CD4-positive, alpha-beta T cell (primary cell): Measurements from ENCODE around the gene CDH13. TPM values are rescaled to one million over a fixed set of nuclear protein-coding genes. Genes with fewer than 3 reads are reported as not detected.

ENCODE experiments used
- ATAC-seq: fragments of 200-7000 bp; cut with Tn5 transposase; one replicate; pipeline ENCODE4 v1.10.0; 2022; ENCODE audit warnings: mild to moderate bottlenecking; ENCODE audit not compliant: poor library complexity
- CTCF ChIA-PET: fragments of 350-600 bp; sonication (Branson Sonifier 250); formaldehyde crosslinking; loops from one replicate; lab custom pipeline; 2021; ENCODE audit warnings: antibody characterized with exemption, inconsistent platforms; lab: Charles Lee
- POLR2A ChIA-PET: fragments of 350-600 bp; sonication (Branson Sonifier 250); formaldehyde crosslinking; loops from one replicate; lab custom pipeline; 2021; ENCODE audit warnings: antibody characterized with exemption, inconsistent platforms; lab: Charles Lee
- DNase-seq, 14 experiments: peaks; one replicate each; pipeline ENCODE4 v3.0.0-alpha.2; 2013 to 2020; ENCODE audit warnings: mixed read lengths in 2 of 14
- H3K27ac ChIP-seq, 2 donors: one replicate each; pipeline versions ENCODE4 v1.5.1 to v1.7.0; 2013; ENCODE audit warnings: low read length in 2 of 2, low read depth in 1 of 2, mild to moderate bottlenecking in 1 of 2
- H3K27me3 ChIP-seq, 2 experiments: 1 replicate in 1 of 2; 2 replicates in 1 of 2; pipeline versions ENCODE4 v1.6.1 to v1.7.0; 2013; ENCODE audit warnings: low read length in 2 of 2, control low read depth in 1 of 2, mild to moderate bottlenecking in 1 of 2, moderate library complexity in 1 of 2; ENCODE audit not compliant: insufficient read depth in 2 of 2, control insufficient read depth in 1 of 2
- H3K36me3 ChIP-seq: one replicate; pipeline ENCODE4 v1.6.1; 2013; ENCODE audit warnings: low read length, control low read depth; ENCODE audit not compliant: insufficient read depth
- H3K4me1 ChIP-seq: one replicate; pipeline ENCODE4 v1.6.1; 2013; ENCODE audit warnings: low read length, control low read depth; ENCODE audit not compliant: insufficient read depth
- H3K4me3 ChIP-seq: one replicate; pipeline ENCODE4 v1.5.1; 2013; ENCODE audit warnings: mild to moderate bottlenecking, low read length, moderate library complexity
- H3K9me3 ChIP-seq, 2 experiments: 1 replicate in 1 of 2; 2 replicates in 1 of 2; pipeline versions ENCODE4 v1.6.1 to v1.7.0; 2013; ENCODE audit warnings: low read length in 2 of 2, mild to moderate bottlenecking in 2 of 2, control low read depth in 1 of 2, moderate library complexity in 1 of 2; ENCODE audit not compliant: control insufficient read depth in 1 of 2, insufficient read depth in 1 of 2
- H3K27ac Mint-ChIP-seq: one replicate; pipeline ENCODE4 v1.8.0; 2020; ENCODE audit warnings: mixed read lengths
- H3K27me3 Mint-ChIP-seq: one replicate; pipeline ENCODE4 v1.8.0; 2021; ENCODE audit warnings: mixed read lengths
- H3K36me3 Mint-ChIP-seq: one replicate; pipeline ENCODE4 v1.8.0; 2021; ENCODE audit warnings: low read depth, mixed read lengths
- H3K4me1 Mint-ChIP-seq: one replicate; pipeline ENCODE4 v1.8.0; 2021; ENCODE audit warnings: low read depth, mixed read lengths
- H3K4me3 Mint-ChIP-seq: one replicate; pipeline ENCODE4 v1.8.0; 2020; ENCODE audit warnings: mild to moderate bottlenecking, mixed read lengths
- H3K9me3 Mint-ChIP-seq: one replicate; pipeline ENCODE4 v1.8.0; 2020; ENCODE audit warnings: mixed read lengths
- CTCF ChIP-seq: fragments of 200-600 bp; IDR thresholded peaks from one replicate; pipeline ENCODE4 v1.8.0; 2022; ENCODE audit warnings: antibody characterized with exemption, mild to moderate bottlenecking
- intact Hi-C, 2 experiments: fragments of 100-400 bp; cut with DNase I in 1 of 2; cut with micrococcal nuclease in 1 of 2; formaldehyde crosslinking; loops; one replicate each; pipeline versions ENCODE4 v1.15.1 to v1.9.0; 2023 to 2025; cut with DNase I, micrococcal nuclease
- total RNA-seq, 174 experiments: library from RNA in 2 of 174; stranded (reverse) in 2 of 174; gene quantifications; one replicate each; pipeline ENCODE4 v1.2.3 and lab custom pipeline; 2021 to 2026

Gene CDH13
- total RNA-seq, 2 experiments from 2014 or later, result not detected

GRCh38 chr16:82788225-82788624 lies 161.5 kb downstream of the CDH13 start:
- H3K27ac Mint-ChIP-seq, result no peak overlapping the region
- H3K36me3 Mint-ChIP-seq, result no peaks in the 10 kb centered on the region
- TF ChIP-seq CTCF, result no peak
- no peak overlapping the region for H3K4me3 Mint-ChIP-seq
- intact Hi-C loops, result no loop called here
- peaks cover 3% of the 10 kb centered on the region for H3K9me3 Mint-ChIP-seq
- Histone ChIP-seq H3K4me3 (no peak overlapping the region), H3K9me3 (peaks cover 0 to 10% of the 10 kb centered on the region in 2 experiments), H3K36me3 (no peaks in the 10 kb centered on the region), H3K4me1 (no peaks in the 10 kb centered on the region), H3K27ac (no peak overlapping the region), H3K27me3 (no peaks in the 10 kb centered on the region)
- ATAC-seq, result no peak
- ChIA-PET CTCF (no interaction called here), POLR2A (no interaction called here)
- peaks cover 5% of the 10 kb centered on the region for H3K27me3 Mint-ChIP-seq
- no peak for DNase-seq
- no peaks in the 10 kb centered on the region for H3K4me1 Mint-ChIP-seq

DNA sequence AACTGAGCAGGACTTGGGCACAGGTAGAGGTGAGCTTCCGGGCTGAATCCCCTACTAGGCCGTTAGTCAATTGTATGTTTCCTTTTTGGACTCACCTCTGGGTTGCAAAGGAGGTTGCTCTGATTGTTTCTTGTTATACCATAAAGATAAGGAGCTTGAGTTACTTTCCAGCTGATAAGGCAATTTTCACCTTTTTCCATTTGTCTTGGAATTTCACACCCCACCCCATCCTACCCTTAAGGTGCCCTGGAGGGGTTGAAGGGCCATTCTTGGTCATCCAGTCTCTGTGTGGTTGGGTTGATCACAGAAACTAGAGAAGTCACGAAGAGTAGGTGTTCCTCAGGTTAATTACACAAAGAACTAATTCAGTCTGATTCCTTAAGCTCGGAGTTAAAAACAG lies 162.2 kb downstream of the CDH13 start:
- DNase-seq (no peak), ATAC-seq (no peak)
- H3K4me3 Mint-ChIP-seq, result no peak overlapping the region
- H3K9me3 ChIP-seq, result peaks cover 0 to 10% of the 10 kb centered on the region in 2 experiments
- H3K27ac ChIP-seq, result no peak overlapping the region
- no peak overlapping the region for H3K27ac Mint-ChIP-seq
- no peaks in the 10 kb centered on the region for H3K4me1 ChIP-seq
- H3K36me3 Mint-ChIP-seq, result no peaks in the 10 kb centered on the region
- H3K36me3 ChIP-seq, result no peaks in the 10 kb centered on the region
- no peak for TF ChIP-seq CTCF
- peaks cover 3% of the 10 kb centered on the region for H3K9me3 Mint-ChIP-seq
- ChIA-PET POLR2A (no interaction called here), CTCF (no interaction called here)
- intact Hi-C loops, result no loop called here
- no peaks in the 10 kb centered on the region for H3K4me1 Mint-ChIP-seq
- H3K27me3 Mint-ChIP-seq, result peaks cover 5% of the 10 kb centered on the region
- H3K4me3 ChIP-seq, result no peak overlapping the region
- no peaks in the 10 kb centered on the region for H3K27me3 ChIP-seq

- ATAC-seq (no peak), DNase-seq (no peak)
- no peaks in the 10 kb centered on the region for H3K36me3 Mint-ChIP-seq
- intact Hi-C loops, result no loop called here
- Histone ChIP-seq H3K9me3 (peaks cover 0 to 10% of the 10 kb centered on the region in 2 experiments), H3K27me3 (no peaks in the 10 kb centered on the region), H3K4me3 (no peak overlapping the region), H3K4me1 (no peaks in the 10 kb centered on the region), H3K36me3 (no peaks in the 10 kb centered on the region), H3K27ac (no peak overlapping the region)
- H3K4me1 Mint-ChIP-seq, result no peaks in the 10 kb centered on the region
- POLR2A ChIA-PET, result no interaction called here
- H3K27me3 Mint-ChIP-seq, result peaks cover 5% of the 10 kb centered on the region
- no peak overlapping the region for H3K27ac Mint-ChIP-seq
- H3K4me3 Mint-ChIP-seq, result no peak overlapping the region
- TF ChIP-seq CTCF, result no peak
- no peaks in the 10 kb centered on the region for H3K9me3 Mint-ChIP-seq
- CTCF ChIA-PET, result no interaction called here
These were observed 165.9 kb downstream of the CDH13 start for GRCh38 chr16:82792693-82793092.
